Activated CD8-positive, alpha-beta T cell treated with anti-CD3 and anti-CD28 coated beads, Interleukin-2, amount 10 ng/mL, durations not matched to agents 7 days and 5 days (primary cell): Measurements from ENCODE around the gene TMEM202. TPM values are rescaled to one million over a fixed set of nuclear protein-coding genes. Genes with fewer than 3 reads are reported as not detected.
"Not testable (repeated sequence)": the region's sequence is repeated elsewhere in the genome, so short reads cannot be mapped to it uniquely, and the experiment has no call there.

Source experiments
- ATAC-seq: fragments of 150-1000 bp; cut with Tn5 transposase; one replicate; pipeline ENCODE4 v1.10.0; 2021; ENCODE audit warnings: moderate library complexity
- CTCF ChIA-PET: fragments of 350-600 bp; sonication (Branson Sonifier 250); formaldehyde crosslinking; loops from one replicate; lab custom pipeline; 2021; ENCODE audit warnings: antibody characterized with exemption; lab: Charles Lee
- POLR2A ChIA-PET: fragments of 350-600 bp; sonication (Branson Sonifier 250); formaldehyde crosslinking; loops from one replicate; lab custom pipeline; 2021; ENCODE audit warnings: antibody characterized with exemption; lab: Charles Lee
- DNase-seq: peaks from one replicate; pipeline ENCODE4 v3.0.0-alpha.2; 2020
- H3K27ac Mint-ChIP-seq: one replicate; pipeline ENCODE4 v1.8.0; 2021; ENCODE audit warnings: mild to moderate bottlenecking, mixed read lengths
- H3K27me3 Mint-ChIP-seq: one replicate; pipeline ENCODE4 v1.8.0; 2021; ENCODE audit warnings: low read depth, mixed read lengths
- H3K36me3 Mint-ChIP-seq: one replicate; pipeline ENCODE4 v1.8.0; 2021; ENCODE audit warnings: low read depth, mixed read lengths
- H3K4me1 Mint-ChIP-seq: one replicate; pipeline ENCODE4 v1.8.0; 2021; ENCODE audit warnings: low read depth, mixed read lengths
- H3K4me3 Mint-ChIP-seq: one replicate; pipeline ENCODE4 v1.8.0; 2021; ENCODE audit warnings: mild to moderate bottlenecking, mixed read lengths
- H3K9me3 Mint-ChIP-seq: one replicate; pipeline ENCODE4 v1.8.0; 2022; ENCODE audit warnings: mixed read lengths; ENCODE audit not compliant: insufficient read depth
- total RNA-seq, 2 experiments: library from RNA; stranded (reverse); gene quantifications; one replicate each; pipeline ENCODE4 v1.2.3, GENCODE V29; 2021

The TMEM202 gene
- total RNA-seq, 2 experiments from 2014 or later = not detected

DNA sequence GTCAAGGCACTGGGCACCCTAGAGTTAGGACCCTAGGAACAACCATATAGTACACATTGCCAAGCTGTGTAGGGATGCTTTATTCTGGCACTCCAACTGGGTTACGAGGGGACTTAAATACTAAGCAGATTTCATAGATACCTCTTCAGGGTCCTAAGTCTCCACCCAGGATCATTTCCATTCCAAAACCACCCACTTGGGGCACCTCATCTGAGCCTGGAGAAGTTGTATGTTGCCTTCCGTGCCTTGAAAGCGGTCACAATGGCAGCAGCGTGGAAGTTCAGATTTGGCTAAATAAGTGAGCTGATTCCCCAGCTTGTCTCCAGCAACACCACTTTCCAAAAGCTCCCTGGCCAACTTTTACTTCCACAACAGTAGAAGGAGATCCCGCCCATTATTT lies 4.6 kb downstream of the TMEM202 start:
- H3K9me3 Mint-ChIP-seq = no peaks in the 10 kb centered on the region
- CTCF ChIA-PET = no interaction called here

DNA sequence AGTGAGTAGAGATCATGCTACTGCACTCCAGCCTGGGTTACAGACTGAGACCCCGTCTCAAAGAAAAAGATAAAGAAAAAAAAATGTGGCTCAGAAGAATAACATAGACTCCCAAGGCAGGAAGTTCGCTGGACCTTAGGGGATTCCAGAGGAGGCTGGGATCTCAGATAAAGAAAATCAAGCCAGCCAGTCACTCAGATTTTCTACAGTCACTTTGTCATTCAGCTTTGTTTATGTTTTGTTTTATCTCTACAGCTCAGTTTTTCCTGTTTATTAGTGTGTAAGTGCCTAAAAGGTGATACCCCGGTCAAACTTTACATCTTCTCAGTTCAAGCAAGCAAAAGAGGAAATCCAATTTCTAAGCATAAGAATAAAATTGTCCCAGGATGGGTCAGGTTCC lies 6.3 kb downstream of the TMEM202 start:
- ATAC-seq = no peak
- Mint-ChIP-seq H3K4me3 (no peak overlapping the region), H3K9me3 (no peaks in the 10 kb centered on the region), H3K27me3 (peaks cover 52% of the 10 kb centered on the region), H3K27ac (no peak overlapping the region), H3K4me1 (no peaks in the 10 kb centered on the region), H3K36me3 (no peaks in the 10 kb centered on the region)
- POLR2A ChIA-PET = interaction anchor here (1.4 kb wide), 1 partner anchor 29 kb away, joined by 4 read pairs; the partner anchor contains the start of gene HEXA
- no peak for DNase-seq
- CTCF ChIA-PET = interaction anchor here (0.8 kb wide), 2 partner anchors 81 to 126 kb away, joined by 3 read pairs; no protein-coding TSS in a partner anchor

More for the DNA sequence above, 4.6 kb downstream of the TMEM202 start:
- no peak overlapping the region for H3K4me3 Mint-ChIP-seq
- H3K36me3 Mint-ChIP-seq = no peaks in the 10 kb centered on the region
- H3K27ac Mint-ChIP-seq = no peak overlapping the region
- peaks cover 49% of the 10 kb centered on the region for H3K27me3 Mint-ChIP-seq
- no peak for DNase-seq
- H3K4me1 Mint-ChIP-seq = no peaks in the 10 kb centered on the region
- POLR2A ChIA-PET = no interaction called here
- ATAC-seq = no peak

DNA sequence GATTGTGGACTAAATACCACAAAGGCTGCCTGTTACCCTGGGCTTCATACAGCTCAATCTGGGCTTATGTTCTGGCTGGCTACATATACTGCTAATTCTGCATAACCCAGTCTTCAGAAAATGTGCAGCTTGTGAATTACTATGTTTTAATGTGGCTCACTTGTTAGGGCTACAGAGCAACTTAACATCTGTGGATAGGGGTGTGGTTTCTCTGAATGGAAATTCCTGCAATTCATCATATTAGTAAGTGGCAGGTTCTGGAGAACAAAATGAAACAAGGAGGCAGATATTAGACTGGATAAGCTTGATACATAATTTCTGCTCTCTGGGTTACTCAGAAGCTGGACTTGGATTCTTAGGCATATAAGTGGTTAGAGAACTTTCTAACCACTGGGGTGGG lies 6.7 kb downstream of the TMEM202 start:
- CTCF ChIA-PET = interaction anchor here (0.8 kb wide), 1 partner anchor 81 kb away, joined by 3 read pairs; no protein-coding TSS in a partner anchor
- Mint-ChIP-seq H3K27me3 (peaks cover 52% of the 10 kb centered on the region), H3K36me3 (no peaks in the 10 kb centered on the region), H3K9me3 (no peaks in the 10 kb centered on the region), H3K27ac (no peak overlapping the region), H3K4me3 (no peak overlapping the region), H3K4me1 (no peaks in the 10 kb centered on the region)
- DNase-seq = no peak
- POLR2A ChIA-PET = interaction anchor here (1.4 kb wide), 1 partner anchor 29 kb away, joined by 4 read pairs; the partner anchor contains the start of gene HEXA
- no peak for ATAC-seq

DNA sequence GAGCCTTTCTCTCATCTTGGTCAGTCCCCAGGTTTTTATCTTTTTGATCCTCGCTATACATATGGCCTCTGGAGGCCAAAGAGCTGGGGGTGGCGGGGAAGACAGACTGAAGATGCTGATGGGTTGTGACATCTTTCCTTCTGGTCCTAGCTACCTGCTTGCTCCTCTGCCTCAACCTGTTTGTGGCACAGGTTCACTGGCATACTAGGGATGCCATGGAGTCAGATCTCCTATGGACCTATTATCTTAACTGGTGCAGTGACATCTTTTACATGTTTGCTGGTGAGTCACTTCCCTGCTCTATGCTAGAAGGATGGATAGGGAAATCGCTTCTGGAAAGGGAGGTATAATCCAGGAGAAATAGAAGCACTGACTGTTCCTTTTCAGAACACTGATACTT lies 8.8 kb downstream of the TMEM202 start:
- no peaks in the 10 kb centered on the region for H3K36me3 Mint-ChIP-seq
- no peaks in the 10 kb centered on the region for H3K9me3 Mint-ChIP-seq
- H3K4me3 Mint-ChIP-seq = no peak overlapping the region
- H3K4me1 Mint-ChIP-seq = no peaks in the 10 kb centered on the region
- CTCF ChIA-PET = interaction anchor here (1.1 kb wide), 1 partner anchor 126 kb away, joined by 3 read pairs; no protein-coding TSS in a partner anchor
- no peak for ATAC-seq
- H3K27ac Mint-ChIP-seq = no peak overlapping the region
- DNase-seq = no peak
- POLR2A ChIA-PET = no interaction called here
- H3K27me3 Mint-ChIP-seq = peaks cover 52% of the 10 kb centered on the region

DNA sequence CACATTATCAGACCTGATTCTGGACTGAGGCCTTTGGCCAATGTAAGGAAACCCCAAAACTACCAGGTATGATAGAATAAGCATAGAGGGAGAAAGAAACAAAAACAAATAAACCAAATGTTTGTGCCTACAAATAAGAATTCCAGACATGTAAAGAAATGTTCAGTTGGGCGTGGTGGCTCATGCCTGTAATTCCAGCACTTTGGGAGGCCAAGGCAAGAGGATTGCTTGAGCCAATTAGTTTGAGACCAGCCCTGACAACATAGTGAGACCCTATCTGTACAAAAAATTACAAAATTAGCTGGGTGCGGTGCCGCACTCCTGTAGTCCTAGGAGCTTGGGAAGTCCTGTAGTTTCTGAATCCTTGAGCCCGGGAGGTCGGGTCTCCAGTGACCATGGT lies 13.0 kb downstream of the TMEM202 start:
- Mint-ChIP-seq H3K4me1 (no peaks in the 10 kb centered on the region), H3K27ac (no peak overlapping the region), H3K27me3 (peaks cover 23% of the 10 kb centered on the region), H3K9me3 (no peaks in the 10 kb centered on the region), H3K36me3 (no peaks in the 10 kb centered on the region), H3K4me3 (no peak overlapping the region)
- CTCF ChIA-PET = no interaction called here
- POLR2A ChIA-PET = no interaction called here
- ATAC-seq (no peak), DNase-seq (no peak)

DNA sequence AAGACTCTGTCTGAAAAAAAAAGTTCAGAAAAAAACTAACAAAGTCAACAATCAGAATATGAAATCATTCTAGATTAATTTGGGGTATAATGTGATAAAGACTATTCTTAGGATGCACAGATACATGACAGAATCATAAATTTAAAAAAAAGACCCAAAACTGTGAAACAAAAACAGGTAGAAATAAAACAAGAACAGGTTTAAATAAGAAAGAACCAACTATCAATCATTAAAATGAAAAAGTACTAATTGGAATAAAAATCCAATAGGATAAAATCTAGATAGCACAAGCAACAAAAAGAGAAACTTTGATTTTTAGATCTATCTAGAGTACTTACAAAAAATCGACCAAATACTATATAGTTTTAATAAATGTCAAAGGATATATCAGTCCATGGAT lies 13.4 kb downstream of the TMEM202 start:
- Mint-ChIP-seq H3K4me1 (no peaks in the 10 kb centered on the region), H3K27ac (no peak overlapping the region), H3K9me3 (no peaks in the 10 kb centered on the region), H3K4me3 (no peak overlapping the region), H3K36me3 (no peaks in the 10 kb centered on the region), H3K27me3 (peaks cover 20% of the 10 kb centered on the region)
- ChIA-PET CTCF (no interaction called here), POLR2A (no interaction called here)
- ATAC-seq (no peak), DNase-seq (no peak)

DNA sequence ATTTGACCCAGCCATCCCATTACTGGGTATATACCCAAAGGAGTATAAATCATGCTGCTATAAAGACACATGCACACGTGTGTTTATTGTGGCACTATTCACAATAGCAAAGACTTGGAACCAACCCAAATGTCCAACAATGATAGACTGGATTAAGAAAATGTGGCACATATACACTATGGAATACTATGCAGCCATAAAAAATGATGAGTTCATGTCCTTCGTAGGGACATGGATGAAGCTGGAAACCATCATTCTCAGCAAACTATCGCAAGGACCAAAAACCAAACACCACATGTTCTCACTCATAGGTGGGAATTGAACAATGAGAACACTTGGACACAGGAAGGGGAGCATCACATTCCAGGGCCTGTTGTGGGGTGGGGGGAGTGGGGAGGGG lies 15.2 kb downstream of the TMEM202 start:
- ATAC-seq, CTCF ChIA-PET, H3K4me1 Mint-ChIP-seq, H3K4me3 Mint-ChIP-seq, DNase-seq, H3K36me3 Mint-ChIP-seq, H3K9me3 Mint-ChIP-seq, POLR2A ChIA-PET, H3K27ac Mint-ChIP-seq: not testable (repeated sequence)
- H3K27me3 Mint-ChIP-seq = peaks cover 13% of the 10 kb centered on the region

DNA sequence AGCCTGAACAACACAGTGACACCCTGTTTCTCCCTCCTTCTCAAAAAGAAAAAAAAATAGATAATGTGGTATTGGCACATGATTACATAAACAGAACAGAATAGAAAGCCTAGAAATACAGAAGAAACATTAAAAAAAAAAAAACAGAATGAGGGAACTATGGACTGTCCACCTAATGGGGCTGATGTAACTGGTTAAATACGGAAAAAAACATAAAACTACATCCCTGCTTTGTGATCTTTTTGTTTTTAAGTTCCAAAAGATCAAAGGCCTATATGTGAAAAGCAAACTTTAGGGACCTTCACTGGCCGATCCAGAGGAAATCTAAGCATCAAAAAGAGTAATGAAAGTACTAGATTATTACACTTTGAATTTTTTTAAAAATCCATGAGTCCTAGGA lies 17.2 kb downstream of the TMEM202 start:
- no peaks in the 10 kb centered on the region for H3K4me1 Mint-ChIP-seq
- DNase-seq = no peak
- H3K4me3 Mint-ChIP-seq = no peak overlapping the region
- ChIA-PET POLR2A (no interaction called here), CTCF (no interaction called here)
- H3K36me3 Mint-ChIP-seq = no peaks in the 10 kb centered on the region
- H3K27ac Mint-ChIP-seq = no peak overlapping the region
- no peaks in the 10 kb centered on the region for H3K9me3 Mint-ChIP-seq
- ATAC-seq = no peak
- H3K27me3 Mint-ChIP-seq = peaks cover 7% of the 10 kb centered on the region

DNA sequence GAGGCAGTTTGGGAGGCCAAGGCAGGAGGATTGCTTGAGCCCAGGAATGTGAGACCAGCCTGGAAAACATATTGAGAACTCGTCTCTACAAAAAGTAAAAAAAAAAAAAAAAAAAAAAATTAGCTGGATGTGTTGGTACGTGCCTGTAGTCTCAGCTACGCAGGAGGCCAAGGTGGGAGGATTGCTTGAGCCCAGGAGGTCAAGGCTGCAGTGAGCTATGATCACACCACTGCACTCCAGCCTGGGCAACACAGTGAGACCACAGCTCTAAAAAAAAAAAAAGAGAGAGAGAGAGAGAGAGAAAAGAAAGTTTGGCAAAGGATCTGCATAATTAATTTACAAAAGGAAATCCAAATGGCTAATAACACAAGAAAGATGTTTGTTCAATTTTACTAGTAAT lies 21.7 kb downstream of the TMEM202 start:
- H3K27ac Mint-ChIP-seq, POLR2A ChIA-PET, H3K4me3 Mint-ChIP-seq, H3K4me1 Mint-ChIP-seq, H3K9me3 Mint-ChIP-seq, CTCF ChIA-PET, H3K36me3 Mint-ChIP-seq, DNase-seq, ATAC-seq: not testable (repeated sequence)
- H3K27me3 Mint-ChIP-seq = peaks cover 10% of the 10 kb centered on the region

DNA sequence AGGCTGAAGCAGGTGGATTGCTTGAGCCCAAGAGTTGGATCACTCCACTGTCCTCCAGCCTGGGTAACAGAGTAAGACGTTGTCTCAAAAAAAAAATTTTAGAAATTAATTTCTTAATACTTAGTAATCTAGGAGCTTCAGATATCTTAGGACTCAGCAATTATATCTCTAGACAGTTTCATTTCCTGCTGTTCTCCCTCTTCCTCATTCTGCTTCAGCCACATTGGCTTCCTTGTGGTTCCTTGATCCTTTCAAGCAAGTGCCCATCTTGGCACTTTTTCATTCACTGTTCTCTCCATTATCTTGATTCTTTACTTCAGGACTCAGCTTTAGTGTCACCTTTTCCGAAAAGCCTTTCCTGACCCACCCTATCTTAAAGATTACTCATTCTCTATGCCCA lies 22.5 kb downstream of the TMEM202 start:
- CTCF ChIA-PET = no interaction called here
- POLR2A ChIA-PET = no interaction called here
- H3K27ac Mint-ChIP-seq = no peak overlapping the region
- H3K4me3 Mint-ChIP-seq = no peak overlapping the region
- ATAC-seq = no peak
- H3K27me3 Mint-ChIP-seq = peaks cover 10% of the 10 kb centered on the region
- H3K36me3 Mint-ChIP-seq = no peaks in the 10 kb centered on the region
- peaks cover 3% of the 10 kb centered on the region for H3K9me3 Mint-ChIP-seq
- peaks cover 3% of the 10 kb centered on the region for H3K4me1 Mint-ChIP-seq
- no peak for DNase-seq

DNA sequence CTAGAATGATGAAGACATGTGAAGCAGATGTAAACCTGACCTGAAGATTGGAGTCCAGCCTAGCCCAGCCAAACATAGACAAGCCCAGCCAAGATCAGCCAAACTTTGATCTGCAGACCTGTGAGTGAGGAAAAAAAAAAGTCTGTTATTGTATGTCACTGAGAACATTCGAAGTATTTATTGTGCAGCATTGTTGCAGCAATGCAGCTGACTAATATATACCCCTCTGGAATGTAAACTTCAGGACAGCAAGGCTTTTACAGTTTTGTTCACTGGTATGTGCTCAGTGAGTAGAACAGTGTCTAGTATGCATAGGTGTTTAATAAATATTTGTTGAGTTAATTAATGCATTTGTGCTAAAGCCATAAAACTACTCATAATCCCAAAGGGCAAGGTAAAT lies 23.4 kb downstream of the TMEM202 start:
- CTCF ChIA-PET = no interaction called here
- ATAC-seq = no peak
- no peak overlapping the region for H3K27ac Mint-ChIP-seq
- H3K9me3 Mint-ChIP-seq = peaks cover 7% of the 10 kb centered on the region
- POLR2A ChIA-PET = no interaction called here
- H3K4me1 Mint-ChIP-seq = peaks cover 4% of the 10 kb centered on the region
- H3K27me3 Mint-ChIP-seq = peaks cover 11% of the 10 kb centered on the region
- DNase-seq = no peak
- peaks cover 3% of the 10 kb centered on the region for H3K36me3 Mint-ChIP-seq
- no peak overlapping the region for H3K4me3 Mint-ChIP-seq

DNA sequence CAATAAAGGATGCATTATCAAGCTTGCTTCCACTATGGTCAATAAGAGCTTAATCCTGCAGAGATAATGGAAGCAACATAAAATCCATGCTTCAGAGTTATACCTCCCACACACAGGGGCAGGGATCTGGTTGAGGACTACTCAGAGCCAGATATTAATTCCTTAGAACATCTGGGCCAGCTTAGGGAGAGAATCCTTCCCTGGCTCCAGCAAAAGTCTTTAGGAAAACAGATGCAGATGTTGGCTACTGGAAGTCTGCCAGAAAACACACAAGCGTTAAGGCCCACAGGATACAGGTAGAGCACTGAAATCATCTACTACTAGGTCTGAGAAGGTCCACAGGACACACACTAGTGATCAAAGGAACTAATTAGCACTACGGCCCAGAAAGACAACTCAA lies 25.2 kb downstream of the TMEM202 start:
- Mint-ChIP-seq H3K27ac (no peak overlapping the region), H3K36me3 (peaks cover 3% of the 10 kb centered on the region), H3K4me3 (no peak overlapping the region), H3K9me3 (peaks cover 7% of the 10 kb centered on the region), H3K4me1 (peaks cover 14% of the 10 kb centered on the region), H3K27me3 (peaks cover 14% of the 10 kb centered on the region)
- ATAC-seq (no peak), DNase-seq (no peak)
- CTCF ChIA-PET = interaction anchor here (0.8 kb wide), 1 partner anchor 39 kb away, joined by 3 read pairs; no protein-coding TSS in a partner anchor
- POLR2A ChIA-PET = no interaction called here

DNA sequence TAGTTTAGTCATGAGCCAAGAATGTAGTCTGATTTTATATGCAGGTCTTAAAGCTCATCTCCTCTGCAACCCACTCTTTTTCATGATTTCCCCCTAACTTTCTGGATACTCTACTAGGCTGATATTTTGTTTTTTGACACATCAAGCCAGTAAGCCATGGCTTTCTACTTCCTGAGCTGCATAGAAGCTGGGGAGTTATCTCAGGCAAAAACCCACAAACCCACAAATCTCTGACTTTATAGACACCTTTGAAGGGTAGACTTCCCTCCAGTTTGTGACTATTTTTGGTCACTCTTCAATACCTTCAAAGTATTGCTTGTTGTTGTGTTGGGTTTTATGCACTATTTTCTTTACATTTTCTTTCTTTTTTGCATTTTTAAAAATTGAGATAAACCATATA lies 28.6 kb downstream of the TMEM202 start:
- H3K27me3 Mint-ChIP-seq = peaks cover 20% of the 10 kb centered on the region
- ChIA-PET CTCF (no interaction called here), POLR2A (no interaction called here)
- peaks cover 3% of the 10 kb centered on the region for H3K36me3 Mint-ChIP-seq
- ATAC-seq (no peak), DNase-seq (no peak)
- no peak overlapping the region for H3K4me3 Mint-ChIP-seq
- peaks cover 7% of the 10 kb centered on the region for H3K9me3 Mint-ChIP-seq
- peaks cover 11% of the 10 kb centered on the region for H3K4me1 Mint-ChIP-seq
- no peak overlapping the region for H3K27ac Mint-ChIP-seq
